CD14-positive monocyte (primary cell): ENCODE results near the gene NPIPB6. TPM values are rescaled to one million over a fixed set of nuclear protein-coding genes. Genes with fewer than 3 reads are reported as not detected.

ENCODE experiments used
- DNase-seq, 3 donors: peaks; one replicate each; pipeline ENCODE4 v3.0.0-alpha.2; 2011 to 2022
- H2AFZ ChIP-seq: 2 replicates; pipeline ENCODE4 v1.6.0; 2012; ENCODE audit warnings: mild to moderate bottlenecking, low read depth, low read length, inconsistent platforms; ENCODE audit not compliant: insufficient read depth, poor library complexity, severe bottlenecking
- H3K27ac ChIP-seq, 2 donors: 1 replicate in 1 of 2; 2 replicates in 1 of 2; pipeline ENCODE4 v1.5.1; 2012 to 2013; ENCODE audit warnings: low read length in 2 of 2, control low read depth in 1 of 2, inconsistent platforms in 1 of 2, low read depth in 1 of 2, mild to moderate bottlenecking in 1 of 2
- H3K27me3 ChIP-seq, 2 donors: one replicate each; pipeline versions ENCODE4 v1.6.0 to v1.6.1; 2011 to 2013; ENCODE audit warnings: low read length in 2 of 2; ENCODE audit not compliant: control insufficient read depth in 2 of 2, insufficient read depth in 2 of 2
- H3K36me3 ChIP-seq, 2 donors: replicated peaks in 1 of 2; 1 replicate in 1 of 2; 2 replicates in 1 of 2; pipeline versions ENCODE4 v1.5.1 to v1.6.1; 2012 to 2013; ENCODE audit warnings: low read length in 2 of 2, control low read depth in 1 of 2, inconsistent platforms in 1 of 2, mild to moderate bottlenecking in 1 of 2; ENCODE audit not compliant: insufficient read depth in 2 of 2, control insufficient read depth in 1 of 2
- H3K4me1 ChIP-seq, 2 donors: 1 replicate in 1 of 2; 2 replicates in 1 of 2; pipeline versions ENCODE4 v1.5.1 to v1.6.1; 2012 to 2013; ENCODE audit warnings: low read length in 2 of 2, control low read depth in 1 of 2, inconsistent platforms in 1 of 2, mild to moderate bottlenecking in 1 of 2, moderate library complexity in 1 of 2; ENCODE audit not compliant: insufficient read depth in 2 of 2, control insufficient read depth in 1 of 2
- H3K4me2 ChIP-seq: replicated peaks from 2 replicates; pipeline ENCODE3; 2012; ENCODE audit warnings: low read length, moderate library complexity, mild to moderate bottlenecking; ENCODE audit not compliant: poor library complexity, severe bottlenecking; ENCODE audit errors: extremely low read depth
- H3K4me3 ChIP-seq, 3 experiments: fragments of 200-600 bp in 1 of 3; sonication (generic) in 1 of 3; replicated peaks in 1 of 3; 1 replicate in 2 of 3; 2 replicates in 1 of 3; pipeline ENCODE4 v1.5.1; 2011 to 2013; ENCODE audit warnings: low read length in 3 of 3, mild to moderate bottlenecking in 3 of 3, control low read depth in 2 of 3, low read depth in 2 of 3, inconsistent platforms in 1 of 3, moderate library complexity in 1 of 3
- H3K79me2 ChIP-seq: 2 replicates; pipeline ENCODE4 v1.6.0; 2012; ENCODE audit warnings: mild to moderate bottlenecking, control low read depth, inconsistent platforms, low read length, moderate library complexity; ENCODE audit not compliant: insufficient read depth
- H3K9ac ChIP-seq: 2 replicates; pipeline ENCODE4 v1.6.0; 2017; ENCODE audit warnings: low read length, mild to moderate bottlenecking; ENCODE audit not compliant: insufficient read depth, poor library complexity, severe bottlenecking
- H3K9me3 ChIP-seq, 2 donors: replicated peaks in 1 of 2; 1 replicate in 1 of 2; 2 replicates in 1 of 2; pipeline versions ENCODE4 v1.5.1 to v1.6.1; 2012 to 2013; ENCODE audit warnings: low read length in 2 of 2, control low read depth in 1 of 2; ENCODE audit not compliant: control insufficient read depth in 1 of 2, insufficient read depth in 1 of 2
- H4K20me1 ChIP-seq: 2 replicates; pipeline ENCODE4 v1.6.0; 2012; ENCODE audit warnings: mild to moderate bottlenecking, low read length, control low read depth, moderate library complexity; ENCODE audit not compliant: insufficient read depth
- H3K27ac Mint-ChIP-seq, 7 donors: one replicate each; pipeline ENCODE4 v1.8.0; 2020; ENCODE audit warnings: mild to moderate bottlenecking in 7 of 7, mixed read lengths in 7 of 7, moderate library complexity in 6 of 7, inconsistent platforms in 2 of 7
- H3K27me3 Mint-ChIP-seq, 3 donors: one replicate each; pipeline ENCODE4 v1.8.0; 2021 to 2022; ENCODE audit warnings: low read depth in 3 of 3, mild to moderate bottlenecking in 3 of 3, mixed read lengths in 3 of 3, moderate library complexity in 3 of 3, inconsistent platforms in 1 of 3
- H3K36me3 Mint-ChIP-seq, 2 donors: one replicate each; pipeline ENCODE4 v1.8.0; 2020; ENCODE audit warnings: mixed read lengths in 2 of 2, inconsistent platforms in 1 of 2, mild to moderate bottlenecking in 1 of 2
- H3K4me1 Mint-ChIP-seq: one replicate; pipeline ENCODE4 v1.8.0; 2020; ENCODE audit warnings: mild to moderate bottlenecking, mixed read lengths
- H3K4me3 Mint-ChIP-seq, 2 donors: one replicate each; pipeline ENCODE4 v1.8.0; 2020; ENCODE audit warnings: mild to moderate bottlenecking in 2 of 2, mixed read lengths in 2 of 2, moderate library complexity in 1 of 2
- H3K9me3 Mint-ChIP-seq, 7 donors: one replicate each; pipeline ENCODE4 v1.8.0; 2020 to 2022; ENCODE audit warnings: mixed read lengths in 7 of 7, mild to moderate bottlenecking in 6 of 7, moderate library complexity in 6 of 7, inconsistent platforms in 2 of 7
- WGBS: methylation state at CpG from one replicate; pipeline ENCODE4 v1.1.5; 2013; ENCODE audit warnings: missing lambda C conversion rate; ENCODE audit not compliant: insufficient coverage; 5-methylcytosine and 5-hydroxymethylcytosine counted together
- intact Hi-C, 2 donors: fragments of 100-400 bp; cut with micrococcal nuclease; formaldehyde crosslinking; loops; one replicate each; pipeline versions ENCODE4 v1.15.0 to v1.15.1; 2023
- polyA plus RNA-seq, 3 donors: library from polyadenylated mRNA; depleted of rRNA in 1 of 3; unstranded in 2 of 3; stranded (reverse) in 1 of 3; fragments of 300-500 nt in 2 of 3; fragments of >200 nt in 1 of 3; fragmentation: Illumina TruSeq in 2 of 3; gene quantifications; 1 replicate in 2 of 3; 2 replicates in 1 of 3; pipeline ENCODE4 v1.2.3, GENCODE V29; 2012 to 2021
- TF ChIP-seq, protein P1 (sequence below): fragments of 200-600 bp; IDR thresholded peaks from one replicate; pipeline ENCODE4 v1.8.0; 2022; ENCODE audit warnings: antibody characterized with exemption, mild to moderate bottlenecking

The NPIPB6 gene
- polyA plus RNA-seq, 3 donors, result 0.16 to 0.89 (median 0.17) TPM

DNA sequence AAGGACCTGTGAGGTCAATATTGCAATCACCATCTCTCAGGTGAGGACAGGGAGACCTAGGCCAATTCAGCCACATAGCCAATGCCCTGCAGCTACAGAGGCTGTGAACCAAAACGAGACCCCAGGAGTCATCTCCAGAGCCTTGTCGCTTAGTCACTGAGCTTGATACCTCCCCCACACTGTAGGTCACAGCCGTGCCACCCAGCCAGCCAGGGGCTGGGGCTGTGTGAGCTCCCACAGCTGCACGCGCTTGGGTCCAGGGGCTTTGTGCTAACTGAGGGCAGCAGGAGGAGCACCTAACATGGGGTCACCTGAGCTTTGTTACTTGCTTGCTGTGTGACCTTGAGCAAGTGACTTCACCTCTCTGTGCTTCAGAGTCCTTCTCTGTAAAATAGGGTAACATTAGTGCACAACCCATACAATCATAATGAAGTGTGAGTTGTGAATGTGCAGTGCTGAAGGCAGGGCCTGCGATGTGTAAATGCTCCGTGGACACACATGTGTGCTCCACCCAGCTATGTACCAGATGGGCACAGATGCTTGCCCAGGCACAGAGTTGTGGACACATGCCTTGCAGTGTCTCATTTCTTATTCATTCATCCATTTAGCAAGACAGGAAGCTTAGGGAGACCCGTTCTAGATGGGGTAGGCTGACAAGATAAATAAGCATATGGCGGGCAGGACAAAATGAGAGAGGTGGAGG, 45.1 kb downstream of the NPIPB6 start:
- H3K9me3 Mint-ChIP-seq, result peaks cover 0 to 3% (median 0%) of the 10 kb centered on the region in 7 donors
- no peaks in the 10 kb centered on the region for H3K27me3 ChIP-seq
- H4K20me1 ChIP-seq, result no peaks in the 10 kb centered on the region
- H3K79me2 ChIP-seq, result no peaks in the 10 kb centered on the region
- no peaks in the 10 kb centered on the region for H3K9me3 ChIP-seq
- H3K27ac ChIP-seq, result no peak overlapping the region
- intact Hi-C loops, result no loop called here
- H3K36me3 Mint-ChIP-seq, result no peaks in the 10 kb centered on the region
- H3K27ac Mint-ChIP-seq, result no peak overlapping the region
- 90% methylated on average over 6 of the region's 9 CpGs for WGBS
- no peak overlapping the region for H3K4me3 Mint-ChIP-seq
- no peaks in the 10 kb centered on the region for H3K4me1 ChIP-seq
- H3K36me3 ChIP-seq, result no peaks in the 10 kb centered on the region
- peaks cover 0 to 6% (median 5%) of the 10 kb centered on the region in 3 donors for H3K27me3 Mint-ChIP-seq
- H2AFZ ChIP-seq, result no peak overlapping the region
- H3K4me2 ChIP-seq, result no peak overlapping the region
- DNase-seq, result no peak
- no peak overlapping the region for H3K9ac ChIP-seq
- H3K4me3 ChIP-seq, result no peak overlapping the region
- peaks cover 2% of the 10 kb centered on the region for H3K4me1 Mint-ChIP-seq
- TF ChIP-seq, protein P1, sequence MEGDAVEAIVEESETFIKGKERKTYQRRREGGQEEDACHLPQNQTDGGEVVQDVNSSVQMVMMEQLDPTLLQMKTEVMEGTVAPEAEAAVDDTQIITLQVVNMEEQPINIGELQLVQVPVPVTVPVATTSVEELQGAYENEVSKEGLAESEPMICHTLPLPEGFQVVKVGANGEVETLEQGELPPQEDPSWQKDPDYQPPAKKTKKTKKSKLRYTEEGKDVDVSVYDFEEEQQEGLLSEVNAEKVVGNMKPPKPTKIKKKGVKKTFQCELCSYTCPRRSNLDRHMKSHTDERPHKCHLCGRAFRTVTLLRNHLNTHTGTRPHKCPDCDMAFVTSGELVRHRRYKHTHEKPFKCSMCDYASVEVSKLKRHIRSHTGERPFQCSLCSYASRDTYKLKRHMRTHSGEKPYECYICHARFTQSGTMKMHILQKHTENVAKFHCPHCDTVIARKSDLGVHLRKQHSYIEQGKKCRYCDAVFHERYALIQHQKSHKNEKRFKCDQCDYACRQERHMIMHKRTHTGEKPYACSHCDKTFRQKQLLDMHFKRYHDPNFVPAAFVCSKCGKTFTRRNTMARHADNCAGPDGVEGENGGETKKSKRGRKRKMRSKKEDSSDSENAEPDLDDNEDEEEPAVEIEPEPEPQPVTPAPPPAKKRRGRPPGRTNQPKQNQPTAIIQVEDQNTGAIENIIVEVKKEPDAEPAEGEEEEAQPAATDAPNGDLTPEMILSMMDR, result no peak

DNA sequence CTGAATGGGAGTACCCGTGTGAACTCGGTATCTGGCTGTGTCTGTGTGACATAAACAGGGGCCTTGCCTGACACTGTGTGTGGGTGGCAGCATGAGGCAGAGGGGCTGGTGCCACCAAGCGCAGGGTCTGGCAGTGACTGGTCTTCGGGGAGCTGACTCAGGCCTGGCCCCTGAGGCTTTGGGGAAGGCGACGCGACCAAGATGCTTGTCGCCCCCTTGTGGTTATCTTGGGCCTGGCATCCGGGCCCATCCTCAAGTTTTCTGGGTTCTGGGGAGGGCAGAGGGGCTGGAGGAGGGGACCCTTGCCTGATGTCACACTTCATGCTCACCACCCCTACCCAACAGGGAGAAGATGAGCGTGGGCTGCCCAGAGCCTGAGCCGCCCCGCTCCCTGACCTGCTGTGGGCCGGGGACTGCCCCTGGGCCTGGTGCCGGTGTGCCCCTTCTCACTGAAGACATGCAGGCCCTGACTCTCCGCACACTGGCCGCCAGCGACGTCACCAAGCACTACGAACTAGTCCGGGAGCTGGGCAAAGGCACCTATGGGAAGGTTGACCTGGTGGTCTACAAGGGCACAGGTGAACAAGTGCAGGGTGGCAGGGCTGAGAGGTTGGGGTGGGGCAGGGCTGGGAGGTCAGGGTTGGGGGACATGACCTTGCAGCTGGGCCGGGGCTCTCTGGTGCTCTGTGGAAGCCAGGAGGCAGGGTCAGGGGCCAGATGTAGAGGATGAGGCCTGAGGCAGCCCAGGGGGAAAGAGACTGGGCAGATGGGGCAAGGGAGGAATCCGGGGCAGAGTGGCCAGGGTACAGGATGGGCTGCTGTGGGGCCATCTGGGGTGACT, 46.0 kb downstream of the NPIPB6 start:
- Histone ChIP-seq H3K27ac (no peak overlapping the region), H3K9me3 (no peaks in the 10 kb centered on the region), H2AFZ (no peak overlapping the region), H3K79me2 (no peaks in the 10 kb centered on the region), H3K4me1 (no peaks in the 10 kb centered on the region), H3K36me3 (no peaks in the 10 kb centered on the region), H4K20me1 (no peaks in the 10 kb centered on the region), H3K9ac (no peak overlapping the region), H3K27me3 (no peaks in the 10 kb centered on the region), H3K4me2 (no peak overlapping the region), H3K4me3 (no peak overlapping the region)
- H3K27ac Mint-ChIP-seq, result no peak overlapping the region
- H3K4me3 Mint-ChIP-seq, result no peak overlapping the region
- peaks cover 0 to 3% (median 0%) of the 10 kb centered on the region in 7 donors for H3K9me3 Mint-ChIP-seq
- TF ChIP-seq, protein P1, result peak; percentile 87
- H3K27me3 Mint-ChIP-seq, result peaks cover 0 to 7% (median 1%) of the 10 kb centered on the region in 3 donors
- WGBS, result 83% methylated on average over 17 of the region's 22 CpGs
- H3K4me1 Mint-ChIP-seq, result peaks cover 2% of the 10 kb centered on the region
- intact Hi-C loops, result loop anchor here in 1 of 2 donors (2.0 kb wide), 1 partner anchor 40 kb away; no protein-coding TSS in a partner anchor
- no peaks in the 10 kb centered on the region for H3K36me3 Mint-ChIP-seq
- peak; percentile 47 to 67 (median 50) for DNase-seq
